Trophoblast cell (in vitro differentiated cells and primary cell): ENCODE results near the gene DNAH9.

Source experiments
- DNase-seq, 2 donors: peaks; one replicate each; pipeline ENCODE4 v3.0.0-alpha.2; 2016
- H2AFZ ChIP-seq: 2 replicates; pipeline ENCODE4 v1.6.1; 2013; ENCODE audit warnings: low read length, moderate library complexity, mild to moderate bottlenecking; ENCODE audit not compliant: insufficient read depth, poor library complexity
- H2AK5ac ChIP-seq: 2 replicates; pipeline ENCODE4 v1.6.1; 2013; ENCODE audit warnings: mild to moderate bottlenecking, low read length
- H2BK120ac ChIP-seq: 2 replicates; pipeline ENCODE4 v1.6.1; 2013; ENCODE audit warnings: low read length, mild to moderate bottlenecking, moderate library complexity; ENCODE audit not compliant: insufficient read depth, poor library complexity
- H2BK12ac ChIP-seq: 2 replicates; pipeline ENCODE4 v1.6.1; 2013; ENCODE audit warnings: mild to moderate bottlenecking, low read length, moderate library complexity
- H2BK5ac ChIP-seq: 2 replicates; pipeline ENCODE4 v1.6.1; 2013; ENCODE audit warnings: low read length, low read depth, moderate library complexity, mild to moderate bottlenecking; ENCODE audit not compliant: poor library complexity
- H3K14ac ChIP-seq: 2 replicates; pipeline ENCODE4 v1.6.1; 2013; ENCODE audit warnings: mild to moderate bottlenecking, low read length
- H3K18ac ChIP-seq: 2 replicates; pipeline ENCODE4 v1.6.1; 2013; ENCODE audit warnings: mild to moderate bottlenecking, low read length
- H3K23ac ChIP-seq: 2 replicates; pipeline ENCODE4 v1.6.1; 2013; ENCODE audit warnings: low read length
- H3K27ac ChIP-seq: 2 replicates; pipeline ENCODE4 v1.5.1; 2013; ENCODE audit warnings: low read depth, mild to moderate bottlenecking, inconsistent platforms, low read length, moderate library complexity
- H3K27me3 ChIP-seq: 2 replicates; pipeline ENCODE4 v1.6.1; 2013; ENCODE audit warnings: inconsistent platforms, mild to moderate bottlenecking, low read length, moderate library complexity; ENCODE audit not compliant: insufficient read depth
- H3K36me3 ChIP-seq, 2 experiments: 1 replicate in 1 of 2; 2 replicates in 1 of 2; pipeline ENCODE4 v1.6.1; 2013; ENCODE audit warnings: low read length in 2 of 2, mild to moderate bottlenecking in 2 of 2, moderate library complexity in 1 of 2; ENCODE audit not compliant: insufficient read depth in 2 of 2, control insufficient read depth in 1 of 2
- H3K4ac ChIP-seq: 2 replicates; pipeline ENCODE4 v1.6.1; 2013; ENCODE audit warnings: low read depth, mild to moderate bottlenecking, low read length, moderate library complexity
- H3K4me1 ChIP-seq, 2 experiments: 1 replicate in 1 of 2; 2 replicates in 1 of 2; pipeline ENCODE4 v1.6.1; 2013; ENCODE audit warnings: low read length in 2 of 2, mild to moderate bottlenecking in 2 of 2, moderate library complexity in 1 of 2; ENCODE audit not compliant: insufficient read depth in 2 of 2, control insufficient read depth in 1 of 2
- H3K4me2 ChIP-seq: 2 replicates; pipeline ENCODE4 v1.6.1; 2013; ENCODE audit warnings: inconsistent platforms, mild to moderate bottlenecking, low read length, moderate library complexity
- H3K4me3 ChIP-seq: 2 replicates; pipeline ENCODE4 v1.5.1; 2013; ENCODE audit warnings: mild to moderate bottlenecking, low read depth, low read length, inconsistent platforms
- H3K79me1 ChIP-seq: one replicate; pipeline ENCODE4 v1.6.1; 2013; ENCODE audit warnings: low read length
- H3K79me2 ChIP-seq: 2 replicates; pipeline ENCODE4 v1.6.1; 2013; ENCODE audit warnings: low read length, mild to moderate bottlenecking; ENCODE audit not compliant: control insufficient read depth, insufficient read depth, poor library complexity
- H3K9ac ChIP-seq: 2 replicates; pipeline ENCODE4 v1.6.1; 2013; ENCODE audit warnings: mild to moderate bottlenecking, low read length
- H3K9me3 ChIP-seq: 2 replicates; pipeline ENCODE4 v1.6.1; 2013; ENCODE audit warnings: low read depth, mild to moderate bottlenecking, control low read depth, inconsistent platforms, low read length; ENCODE audit not compliant: insufficient read depth
- H4K12ac ChIP-seq: 2 replicates; pipeline ENCODE4 v1.6.1; 2013; ENCODE audit warnings: low read depth, mild to moderate bottlenecking, low read length, moderate library complexity
- H4K8ac ChIP-seq: 2 replicates; pipeline ENCODE4 v1.6.1; 2013; ENCODE audit warnings: low read depth, mild to moderate bottlenecking, low read length, moderate library complexity
- H4K91ac ChIP-seq: one replicate; pipeline ENCODE4 v1.6.1; 2013; ENCODE audit warnings: low read depth, mild to moderate bottlenecking, low read length, moderate library complexity
- WGBS: extraction: QIAGEN DNeasy Blood & Tissue Kit; methylation state at CpG from one replicate; pipeline ENCODE4 v1.1.7; 2013; ENCODE audit warnings: missing lambda C conversion rate; ENCODE audit not compliant: insufficient read length, insufficient coverage; ENCODE audit errors: extremely low coverage; 5-methylcytosine and 5-hydroxymethylcytosine counted together

DNAH9 gene

GRCh38 chr17:11880714-11881113 is 282.4 kb downstream of the DNAH9 start:
- Histone ChIP-seq H4K12ac (no peak overlapping the region), H3K23ac (no peak overlapping the region), H3K79me2 (no peaks in the 10 kb centered on the region), H3K36me3 (no peaks in the 10 kb centered on the region), H3K14ac (no peak overlapping the region), H3K9me3 (no peaks in the 10 kb centered on the region), H2BK5ac (no peak overlapping the region), H2BK12ac (no peak overlapping the region), H3K4me2 (no peak overlapping the region), H3K79me1 (no peaks in the 10 kb centered on the region), H2AK5ac (no peak overlapping the region), H3K4me3 (no peak overlapping the region), H3K27me3 (no peaks in the 10 kb centered on the region), H3K4me1 (peaks cover 0 to 1% of the 10 kb centered on the region in 2 experiments), H2BK120ac (no peak overlapping the region), H2AFZ (no peak overlapping the region), H3K9ac (no peak overlapping the region), H3K27ac (no peak overlapping the region), H3K18ac (no peak overlapping the region), H4K91ac (no peak overlapping the region), H4K8ac (no peak overlapping the region), H3K4ac (no peak overlapping the region)
- peak in 1 of 2 donors; percentile 27 for DNase-seq
- WGBS, result no CpG with 5 or more reads among the region's 5 CpGs

GRCh38 chr17:11882716-11883115 is 284.4 kb downstream of the DNAH9 start:
- Histone ChIP-seq H2AFZ (no peak overlapping the region), H3K4me3 (no peak overlapping the region), H2BK12ac (no peak overlapping the region), H4K91ac (no peak overlapping the region), H3K36me3 (no peaks in the 10 kb centered on the region), H3K18ac (no peak overlapping the region), H3K4me2 (no peak overlapping the region), H4K8ac (no peak overlapping the region), H3K27me3 (no peaks in the 10 kb centered on the region), H3K27ac (no peak overlapping the region), H4K12ac (no peak overlapping the region), H3K4me1 (no peaks in the 10 kb centered on the region), H2BK5ac (no peak overlapping the region), H3K14ac (no peak overlapping the region), H3K79me1 (no peaks in the 10 kb centered on the region), H3K4ac (no peak overlapping the region), H3K9me3 (no peaks in the 10 kb centered on the region), H3K79me2 (no peaks in the 10 kb centered on the region), H3K23ac (no peak overlapping the region), H3K9ac (no peak overlapping the region), H2AK5ac (no peak overlapping the region), H2BK120ac (no peak overlapping the region)
- DNase-seq, result no peak
- no CpG with 5 or more reads among the region's 3 CpGs for WGBS

GRCh38 chr17:11885051-11885450 is 286.8 kb downstream of the DNAH9 start:
- H3K23ac ChIP-seq, result no peak overlapping the region
- no peak overlapping the region for H3K4me3 ChIP-seq
- DNase-seq, result no peak
- H3K14ac ChIP-seq, result no peak overlapping the region
- no peaks in the 10 kb centered on the region for H3K79me2 ChIP-seq
- no peaks in the 10 kb centered on the region for H3K79me1 ChIP-seq
- no peaks in the 10 kb centered on the region for H3K27me3 ChIP-seq
- H3K9ac ChIP-seq, result no peak overlapping the region
- no peak overlapping the region for H3K27ac ChIP-seq
- no peak overlapping the region for H3K4ac ChIP-seq
- H3K18ac ChIP-seq, result no peak overlapping the region
- no CpG with 5 or more reads among the region's 2 CpGs for WGBS
- H3K9me3 ChIP-seq, result no peaks in the 10 kb centered on the region
- H2BK5ac ChIP-seq, result no peak overlapping the region
- no peaks in the 10 kb centered on the region for H3K4me1 ChIP-seq
- H2AK5ac ChIP-seq, result no peak overlapping the region
- no peaks in the 10 kb centered on the region for H3K36me3 ChIP-seq
- H4K8ac ChIP-seq, result no peak overlapping the region
- no peak overlapping the region for H4K12ac ChIP-seq
- H2BK12ac ChIP-seq, result no peak overlapping the region
- H3K4me2 ChIP-seq, result no peak overlapping the region
- H4K91ac ChIP-seq, result no peak overlapping the region
- H2AFZ ChIP-seq, result no peak overlapping the region
- no peak overlapping the region for H2BK120ac ChIP-seq

- Histone ChIP-seq H3K4me2 (no peak overlapping the region), H4K12ac (no peak overlapping the region), H2BK12ac (no peak overlapping the region), H3K4ac (no peak overlapping the region), H2BK5ac (no peak overlapping the region), H2AFZ (no peak overlapping the region), H2AK5ac (no peak overlapping the region), H3K4me1 (no peaks in the 10 kb centered on the region), H3K27me3 (no peaks in the 10 kb centered on the region), H2BK120ac (no peak overlapping the region), H3K79me2 (no peaks in the 10 kb centered on the region), H3K9ac (no peak overlapping the region), H3K79me1 (no peaks in the 10 kb centered on the region), H3K9me3 (no peaks in the 10 kb centered on the region), H3K18ac (no peak overlapping the region), H3K27ac (no peak overlapping the region), H3K23ac (no peak overlapping the region), H3K4me3 (no peak overlapping the region), H4K8ac (no peak overlapping the region), H3K36me3 (no peaks in the 10 kb centered on the region), H3K14ac (no peak overlapping the region), H4K91ac (no peak overlapping the region)
- DNase-seq, result no peak
- WGBS, result no CpG with 5 or more reads among the region's 5 CpGs
These were observed 291.0 kb downstream of the DNAH9 start for GRCh38 chr17:11889266-11889665.
